ENCODE results near the gene CDK5RAP1.

Gene CDK5RAP1

GRCh38 chr20:33352258-33353012 is 48.9 kb downstream of the CDK5RAP1 start:
- Histone ChIP-seq H3K36me3 (ENCODE audit: control insufficient read depth in 1 of 2, insufficient read depth in 2 of 2, low read length in 2 of 2) (peaks cover 2 to 24% of the 10 kb centered on the region in 2 donors), H3K9ac (ENCODE audit: low read depth in 1 of 2, low read length in 2 of 2) (no peak overlapping the region), H3K4me3 (ENCODE audit: low read depth in 1 of 2, low read length in 2 of 2) (no peak overlapping the region), H3K27ac (ENCODE audit: low read depth, low read length) (no peak overlapping the region), H3K9me3 (ENCODE audit: control insufficient read depth in 1 of 2, low read length in 2 of 2) (no peaks in the 10 kb centered on the region), H3K4me1 (ENCODE audit: control insufficient read depth in 1 of 2, insufficient read depth in 2 of 2, low read length in 2 of 2) (no peaks in the 10 kb centered on the region), H3K27me3 (ENCODE audit: control insufficient read depth in 1 of 2, insufficient read depth in 2 of 2, low read length in 2 of 2) (no peaks in the 10 kb centered on the region)

DNA sequence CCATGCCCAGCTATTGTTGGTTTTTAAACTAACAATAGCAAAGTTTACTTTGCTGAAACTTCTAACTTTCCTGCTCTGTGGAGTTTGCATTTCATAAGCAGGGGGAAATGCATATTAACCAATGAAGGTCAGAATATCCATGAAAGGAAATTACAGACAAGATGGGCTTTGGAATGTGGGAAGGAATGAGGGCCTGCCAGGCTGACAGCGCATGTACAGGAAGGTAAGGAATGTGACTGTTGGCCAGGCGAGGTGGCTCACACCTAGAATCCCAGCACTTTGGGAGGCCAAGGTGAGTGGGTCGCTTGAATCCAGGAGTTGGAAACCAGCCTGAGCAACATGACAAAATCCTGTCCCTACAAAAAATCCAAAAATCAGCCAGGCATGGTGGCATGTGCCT is 49.6 kb downstream of the CDK5RAP1 start:
- Histone ChIP-seq H3K9ac (ENCODE audit: low read depth in 1 of 2, low read length in 2 of 2) (no peak overlapping the region), H3K4me1 (ENCODE audit: control insufficient read depth in 1 of 2, insufficient read depth in 2 of 2, low read length in 2 of 2) (no peaks in the 10 kb centered on the region), H3K4me3 (ENCODE audit: low read depth in 1 of 2, low read length in 2 of 2) (no peak overlapping the region), H3K9me3 (ENCODE audit: control insufficient read depth in 1 of 2, low read length in 2 of 2) (no peaks in the 10 kb centered on the region), H3K27ac (ENCODE audit: low read depth, low read length) (no peak overlapping the region), H3K36me3 (ENCODE audit: control insufficient read depth in 1 of 2, insufficient read depth in 2 of 2, low read length in 2 of 2) (peaks cover 2 to 18% of the 10 kb centered on the region in 2 donors), H3K27me3 (ENCODE audit: control insufficient read depth in 1 of 2, insufficient read depth in 2 of 2, low read length in 2 of 2) (no peaks in the 10 kb centered on the region)

GRCh38 chr20:33349493-33349892 is 51.8 kb downstream of the CDK5RAP1 start:
- Histone ChIP-seq H3K9me3 (ENCODE audit: control insufficient read depth in 1 of 2, low read length in 2 of 2) (no peaks in the 10 kb centered on the region), H3K27me3 (ENCODE audit: control insufficient read depth in 1 of 2, insufficient read depth in 2 of 2, low read length in 2 of 2) (no peaks in the 10 kb centered on the region), H3K9ac (ENCODE audit: low read depth in 1 of 2, low read length in 2 of 2) (no peak overlapping the region), H3K4me3 (ENCODE audit: low read depth in 1 of 2, low read length in 2 of 2) (no peak overlapping the region), H3K4me1 (ENCODE audit: control insufficient read depth in 1 of 2, insufficient read depth in 2 of 2, low read length in 2 of 2) (no peaks in the 10 kb centered on the region), H3K27ac (ENCODE audit: low read depth, low read length) (no peak overlapping the region), H3K36me3 (ENCODE audit: control insufficient read depth in 1 of 2, insufficient read depth in 2 of 2, low read length in 2 of 2) (peaks cover 2 to 18% of the 10 kb centered on the region in 2 donors)

DNA sequence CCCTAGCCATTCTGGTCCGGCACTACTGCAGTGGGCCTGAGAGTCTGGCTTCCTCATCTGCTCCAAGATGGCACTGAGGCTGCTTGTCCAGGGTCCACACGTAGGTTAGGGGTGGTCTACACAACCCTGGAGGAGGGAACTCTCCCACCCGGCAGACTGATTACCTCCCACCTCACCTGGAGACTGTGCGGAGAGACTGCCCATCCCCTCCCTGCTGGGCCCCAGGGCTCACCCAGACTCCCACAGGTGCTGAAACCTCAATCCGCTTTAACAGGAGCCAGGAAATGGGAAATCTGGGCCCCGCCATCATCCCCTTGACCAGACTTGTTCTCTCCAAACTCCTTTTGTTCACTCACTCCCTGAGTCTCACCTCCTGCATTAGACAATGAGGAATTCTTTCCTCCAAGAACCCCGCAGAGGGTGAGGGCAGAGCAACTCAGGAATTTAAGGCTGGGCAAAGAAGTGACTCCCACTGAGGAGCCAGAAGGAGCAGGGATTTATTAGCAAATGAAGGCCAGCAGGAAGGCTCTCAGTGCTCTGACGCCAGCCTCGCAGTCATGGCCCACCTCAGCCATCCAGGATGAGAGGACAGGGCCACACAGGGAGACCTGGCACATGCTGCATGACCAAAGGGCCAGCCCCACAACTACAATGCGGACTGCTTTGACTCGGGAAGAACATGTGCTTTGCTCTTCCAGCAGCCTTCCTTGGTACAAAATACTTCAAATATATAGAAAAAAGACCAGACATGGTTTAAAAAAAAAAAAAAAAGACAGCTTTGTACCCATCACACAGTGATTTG is 53.0 kb downstream of the CDK5RAP1 start:
- Histone ChIP-seq H3K9ac (ENCODE audit: low read depth in 1 of 2, low read length in 2 of 2) (no peak overlapping the region), H3K9me3 (ENCODE audit: control insufficient read depth in 1 of 2, low read length in 2 of 2) (no peaks in the 10 kb centered on the region), H3K36me3 (ENCODE audit: control insufficient read depth in 1 of 2, insufficient read depth in 2 of 2, low read length in 2 of 2) (peaks cover 2 to 18% of the 10 kb centered on the region in 2 donors), H3K4me1 (ENCODE audit: control insufficient read depth in 1 of 2, insufficient read depth in 2 of 2, low read length in 2 of 2) (no peaks in the 10 kb centered on the region), H3K27ac (ENCODE audit: low read depth, low read length) (no peak overlapping the region), H3K27me3 (ENCODE audit: control insufficient read depth in 1 of 2, insufficient read depth in 2 of 2, low read length in 2 of 2) (no peaks in the 10 kb centered on the region), H3K4me3 (ENCODE audit: low read depth in 1 of 2, low read length in 2 of 2) (no peak overlapping the region)

DNA sequence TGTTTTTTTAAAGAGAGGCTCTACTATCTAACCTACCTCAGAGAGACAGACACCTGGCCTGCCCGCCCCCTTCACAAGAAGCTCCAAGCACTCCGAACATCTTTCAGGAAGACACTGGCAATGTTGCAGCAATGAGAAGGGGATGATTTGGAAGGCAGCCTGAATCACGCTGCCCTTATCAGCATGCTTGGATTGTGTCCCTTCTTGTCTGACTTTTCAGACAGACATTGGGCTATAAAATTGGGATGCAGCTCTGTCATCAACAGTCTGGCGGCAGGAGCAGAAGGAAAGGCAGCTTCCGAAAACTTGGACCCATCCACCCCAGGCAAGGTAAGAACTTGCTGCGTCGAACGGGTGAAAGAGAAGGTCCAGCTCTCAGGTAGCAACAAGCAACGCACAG is 56.0 kb downstream of the CDK5RAP1 start:
- Histone ChIP-seq H3K4me3 (ENCODE audit: low read depth in 1 of 2, low read length in 2 of 2) (no peak overlapping the region), H3K27ac (ENCODE audit: low read depth, low read length) (no peak overlapping the region), H3K36me3 (ENCODE audit: control insufficient read depth in 1 of 2, insufficient read depth in 2 of 2, low read length in 2 of 2) (peaks cover 0 to 12% of the 10 kb centered on the region in 2 donors), H3K9ac (ENCODE audit: low read depth in 1 of 2, low read length in 2 of 2) (no peak overlapping the region), H3K27me3 (ENCODE audit: control insufficient read depth in 1 of 2, insufficient read depth in 2 of 2, low read length in 2 of 2) (no peaks in the 10 kb centered on the region), H3K9me3 (ENCODE audit: control insufficient read depth in 1 of 2, low read length in 2 of 2) (no peaks in the 10 kb centered on the region), H3K4me1 (ENCODE audit: control insufficient read depth in 1 of 2, insufficient read depth in 2 of 2, low read length in 2 of 2) (no peaks in the 10 kb centered on the region)

DNA sequence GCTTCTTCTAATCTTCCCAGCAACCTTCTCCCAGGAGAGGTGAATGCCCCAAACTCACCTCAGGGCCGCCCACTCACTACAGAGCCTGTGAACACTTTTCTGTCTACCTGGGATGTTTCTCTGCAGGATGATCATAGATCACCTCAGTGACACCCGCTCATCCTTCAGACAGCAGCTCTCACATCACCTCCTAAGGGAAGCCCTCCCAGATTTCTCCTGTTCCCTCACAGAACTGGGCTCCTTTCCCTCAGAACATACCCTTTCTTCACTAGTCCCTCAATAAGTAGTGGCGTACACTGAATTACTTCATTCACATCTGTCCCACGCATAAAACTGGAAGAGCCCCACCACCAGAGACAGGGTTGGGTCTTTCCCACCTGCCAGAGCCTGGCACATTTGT is 57.8 kb downstream of the CDK5RAP1 start:
- H3K36me3 ChIP-seq (ENCODE audit: control insufficient read depth in 1 of 2, insufficient read depth in 2 of 2, low read length in 2 of 2), result no peaks in the 10 kb centered on the region
- H3K9me3 ChIP-seq (ENCODE audit: control insufficient read depth in 1 of 2, low read length in 2 of 2), result no peaks in the 10 kb centered on the region
- no peaks in the 10 kb centered on the region for H3K27me3 ChIP-seq (ENCODE audit: control insufficient read depth in 1 of 2, insufficient read depth in 2 of 2, low read length in 2 of 2)
- no peak overlapping the region for H3K9ac ChIP-seq (ENCODE audit: low read depth in 1 of 2, low read length in 2 of 2)
- no peak overlapping the region for H3K27ac ChIP-seq (ENCODE audit: low read depth, low read length)
- H3K4me1 ChIP-seq (ENCODE audit: control insufficient read depth in 1 of 2, insufficient read depth in 2 of 2, low read length in 2 of 2), result no peaks in the 10 kb centered on the region
- H3K4me3 ChIP-seq (ENCODE audit: low read depth in 1 of 2, low read length in 2 of 2), result no peak overlapping the region

DNA sequence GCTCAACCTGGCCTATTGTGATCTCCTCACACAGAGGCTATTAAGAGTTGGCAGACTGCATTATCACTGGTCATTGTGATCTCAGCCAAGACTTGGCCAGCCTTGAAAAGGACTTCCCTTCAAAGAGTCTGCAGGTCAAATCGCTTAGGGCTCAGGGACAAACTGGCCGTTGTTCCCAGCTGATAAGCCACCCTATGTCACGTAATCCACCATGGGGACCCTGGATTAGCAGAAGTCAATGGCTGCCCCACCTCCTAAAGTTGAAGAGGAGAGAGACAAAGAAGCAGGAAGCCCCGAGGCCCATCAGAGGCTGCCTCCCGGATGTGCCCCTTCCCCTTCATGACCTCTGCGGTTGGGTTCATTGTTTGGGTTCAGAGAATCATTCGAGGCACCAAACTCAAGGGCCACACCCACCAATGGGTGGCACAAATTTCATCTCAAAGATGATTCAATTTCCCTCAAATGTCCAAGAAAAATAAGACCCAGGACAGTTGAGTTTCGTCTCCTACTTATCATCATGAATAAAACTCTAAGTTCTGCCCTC is 61.7 kb downstream of the CDK5RAP1 start:
- H3K9ac ChIP-seq (ENCODE audit: low read depth in 1 of 2, low read length in 2 of 2), result no peak overlapping the region
- no peak overlapping the region for H3K27ac ChIP-seq (ENCODE audit: low read depth, low read length)
- H3K27me3 ChIP-seq (ENCODE audit: control insufficient read depth in 1 of 2, insufficient read depth in 2 of 2, low read length in 2 of 2), result no peaks in the 10 kb centered on the region
- no peaks in the 10 kb centered on the region for H3K9me3 ChIP-seq (ENCODE audit: control insufficient read depth in 1 of 2, low read length in 2 of 2)
- H3K4me3 ChIP-seq (ENCODE audit: low read depth in 1 of 2, low read length in 2 of 2), result no peak overlapping the region
- H3K36me3 ChIP-seq (ENCODE audit: control insufficient read depth in 1 of 2, insufficient read depth in 2 of 2, low read length in 2 of 2), result no peaks in the 10 kb centered on the region
- H3K4me1 ChIP-seq (ENCODE audit: control insufficient read depth in 1 of 2, insufficient read depth in 2 of 2, low read length in 2 of 2), result no peaks in the 10 kb centered on the region

DNA sequence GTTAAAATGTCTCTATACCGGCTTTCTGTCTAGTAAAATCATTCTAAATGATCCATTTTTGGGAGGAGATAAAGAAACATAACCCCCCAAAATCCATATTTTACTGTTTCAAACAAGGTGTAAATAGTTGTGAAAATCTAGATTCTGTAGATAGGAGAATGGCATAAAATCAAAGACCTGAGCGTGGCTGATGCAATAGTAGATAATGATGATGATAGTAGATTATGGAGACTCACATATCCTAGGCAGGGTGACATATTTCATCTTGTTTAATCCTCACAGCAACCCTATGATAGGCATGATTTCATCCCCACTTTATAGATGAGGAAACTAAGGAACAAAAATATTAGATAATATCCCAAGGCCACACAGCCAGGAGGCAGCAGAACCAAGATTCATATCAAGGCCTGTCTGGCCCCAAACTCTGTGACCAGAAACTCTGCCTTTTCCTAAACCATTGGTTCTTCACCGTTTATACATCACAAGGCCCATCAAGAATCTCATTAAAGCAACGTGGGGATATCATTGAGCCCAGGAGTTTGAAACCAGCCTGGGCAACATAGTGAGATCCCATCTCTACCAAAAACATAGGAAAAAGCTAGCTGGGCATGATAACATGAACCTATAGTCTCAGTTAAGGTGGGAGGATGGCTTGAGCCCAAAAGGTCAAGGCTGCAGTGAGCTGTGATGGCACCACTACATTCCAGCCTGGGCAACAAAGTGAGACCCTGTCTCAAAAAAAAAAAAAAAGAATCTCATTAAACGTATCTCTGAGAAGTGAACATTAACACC is 62.7 kb downstream of the CDK5RAP1 start:
- no peaks in the 10 kb centered on the region for H3K4me1 ChIP-seq (ENCODE audit: control insufficient read depth in 1 of 2, insufficient read depth in 2 of 2, low read length in 2 of 2)
- H3K27me3 ChIP-seq (ENCODE audit: control insufficient read depth in 1 of 2, insufficient read depth in 2 of 2, low read length in 2 of 2), result no peaks in the 10 kb centered on the region
- no peak overlapping the region for H3K27ac ChIP-seq (ENCODE audit: low read depth, low read length)
- no peaks in the 10 kb centered on the region for H3K9me3 ChIP-seq (ENCODE audit: control insufficient read depth in 1 of 2, low read length in 2 of 2)
- H3K4me3 ChIP-seq (ENCODE audit: low read depth in 1 of 2, low read length in 2 of 2), result no peak overlapping the region
- H3K9ac ChIP-seq (ENCODE audit: low read depth in 1 of 2, low read length in 2 of 2), result no peak overlapping the region
- H3K36me3 ChIP-seq (ENCODE audit: control insufficient read depth in 1 of 2, insufficient read depth in 2 of 2, low read length in 2 of 2), result no peaks in the 10 kb centered on the region

DNA sequence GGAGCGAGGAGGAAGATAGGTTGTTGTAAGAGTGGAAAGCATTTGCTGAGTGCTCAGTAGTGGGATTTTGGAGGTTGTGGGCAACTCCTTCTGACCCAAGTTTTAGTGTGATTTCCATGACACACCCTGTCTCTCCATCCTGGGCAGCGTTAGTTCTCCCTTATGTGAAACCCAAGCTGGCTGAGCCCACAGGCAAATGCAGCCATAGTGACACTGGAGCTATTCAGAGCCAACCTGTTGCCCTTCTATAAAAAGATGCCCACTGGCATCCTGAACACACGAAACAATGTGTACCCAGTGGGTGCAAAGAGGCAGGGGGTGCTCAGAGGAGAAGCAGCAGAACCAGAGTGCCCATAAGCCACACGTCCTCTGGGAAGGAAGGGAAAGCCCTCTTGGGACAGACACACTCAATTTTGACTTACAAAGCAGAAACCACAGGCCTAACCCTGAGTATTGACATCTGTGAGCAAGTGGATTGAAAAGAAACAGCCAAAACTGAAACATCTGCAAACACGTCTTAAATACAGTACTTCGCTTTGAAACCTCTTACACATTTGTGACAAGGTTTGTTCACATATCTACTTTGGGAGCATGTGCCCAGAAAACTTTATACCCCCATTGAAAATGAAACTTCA is 63.7 kb downstream of the CDK5RAP1 start:
- no peak overlapping the region for H3K27ac ChIP-seq (ENCODE audit: low read depth, low read length)
- H3K4me1 ChIP-seq (ENCODE audit: control insufficient read depth in 1 of 2, insufficient read depth in 2 of 2, low read length in 2 of 2), result no peaks in the 10 kb centered on the region
- no peaks in the 10 kb centered on the region for H3K9me3 ChIP-seq (ENCODE audit: control insufficient read depth in 1 of 2, low read length in 2 of 2)
- H3K4me3 ChIP-seq (ENCODE audit: low read depth in 1 of 2, low read length in 2 of 2), result no peak overlapping the region
- H3K27me3 ChIP-seq (ENCODE audit: control insufficient read depth in 1 of 2, insufficient read depth in 2 of 2, low read length in 2 of 2), result no peaks in the 10 kb centered on the region
- no peaks in the 10 kb centered on the region for H3K36me3 ChIP-seq (ENCODE audit: control insufficient read depth in 1 of 2, insufficient read depth in 2 of 2, low read length in 2 of 2)
- no peak overlapping the region for H3K9ac ChIP-seq (ENCODE audit: low read depth in 1 of 2, low read length in 2 of 2)
